Activated effector memory CD4-positive, alpha-beta T cell treated with anti-CD3 and anti-CD28 coated beads, Interleukin-2, amount 50 U/mL, for 16 hours (primary cell): ENCODE measurements around the gene NKX2-8.

Experiments
- DNase-seq: peaks from one replicate; pipeline ENCODE4 v3.0.0-alpha.2; 2020

The NKX2-8 gene

GRCh38 chr14:36582011-36582873, at the start of gene NKX2-8:
Gene NKX2-8 (minus strand): TSS chr14:36582614. CDS start chr14:36582389, 225 bp downstream.
- no peak for DNase-seq

- no peak for DNase-seq
Observed at GRCh38 chr14:36627981-36628380, 45.6 kb upstream of the NKX2-8 start.

GRCh38 chr14:36626151-36626550, 43.7 kb upstream of the NKX2-8 start:
- no peak for DNase-seq

GRCh38 chr14:36625436-36625835, 43.0 kb upstream of the NKX2-8 start:
- DNase-seq: no peak

GRCh38 chr14:36625014-36625413, 42.6 kb upstream of the NKX2-8 start:
- DNase-seq: no peak

- no peak for DNase-seq
Observed at GRCh38 chr14:36619853-36620252, 37.4 kb upstream of the NKX2-8 start.

- no peak for DNase-seq
Observed at GRCh38 chr14:36619131-36619530, 36.7 kb upstream of the NKX2-8 start.

GRCh38 chr14:36618641-36619040, 36.2 kb upstream of the NKX2-8 start:
- no peak for DNase-seq

GRCh38 chr14:36617824-36618223, 35.4 kb upstream of the NKX2-8 start:
- DNase-seq: no peak

- DNase-seq: no peak
Observed at GRCh38 chr14:36605506-36605857, 23.1 kb upstream of the NKX2-8 start.

- no peak for DNase-seq
Observed at GRCh38 chr14:36604757-36605505, 22.5 kb upstream of the NKX2-8 start.

GRCh38 chr14:36600431-36600830, 18.0 kb upstream of the NKX2-8 start:
- DNase-seq: no peak

GRCh38 chr14:36591482-36591881, 9.1 kb upstream of the NKX2-8 start:
- DNase-seq: no peak

- no peak for DNase-seq
Observed at GRCh38 chr14:36588788-36589187, 6.4 kb upstream of the NKX2-8 start.

GRCh38 chr14:36588119-36588518, 5.7 kb upstream of the NKX2-8 start:
- DNase-seq: no peak

- DNase-seq: no peak
Observed at GRCh38 chr14:36585100-36585499, 2.7 kb upstream of the NKX2-8 start.

- no peak for DNase-seq
Observed at GRCh38 chr14:36583893-36584811, 1.7 kb upstream of the NKX2-8 start.

GRCh38 chr14:36583242-36583892, 953 bp upstream of the NKX2-8 start:
- no peak for DNase-seq

- DNase-seq: no peak
Observed at GRCh38 chr14:36582874-36583241, 444 bp upstream of the NKX2-8 start.

- DNase-seq: no peak
Observed at GRCh38 chr14:36580856-36581831, 1.3 kb downstream of the NKX2-8 start.

GRCh38 chr14:36580141-36580855, 2.1 kb downstream of the NKX2-8 start:
- no peak for DNase-seq
